Adrenal gland (tissue), 5 donors: ENCODE measurements around the gene DIP2C.

Source experiments
- POLR2A ChIP-seq, 2 donors: fragments of 450-650 bp; IDR thresholded peaks; one replicate each; pipeline ENCODE4 v1.6.1; 2017; ENCODE audit warnings: antibody characterized with exemption in 2 of 2, mild to moderate bottlenecking in 2 of 2, moderate library complexity in 1 of 2
- TF ChIP-seq, protein P1 (sequence below), 6 experiments: fragments of 450-650 bp in 4 of 6; fragments of 200-600 bp in 2 of 6; sonication (generic) in 1 of 6; IDR thresholded peaks; 1 replicate in 5 of 6; 2 replicates in 1 of 6; pipeline versions ENCODE4 v1.5.1 to v1.8.0; 2016 to 2021; ENCODE audit warnings: antibody characterized with exemption in 6 of 6, mild to moderate bottlenecking in 2 of 6, moderate library complexity in 1 of 6
- donor health status: DM: no; HTN: no; CAD: no.

GRCh38 chr10:548238-548901 lies 141.1 kb downstream of the DIP2C start:
- TF ChIP-seq, protein P1, sequence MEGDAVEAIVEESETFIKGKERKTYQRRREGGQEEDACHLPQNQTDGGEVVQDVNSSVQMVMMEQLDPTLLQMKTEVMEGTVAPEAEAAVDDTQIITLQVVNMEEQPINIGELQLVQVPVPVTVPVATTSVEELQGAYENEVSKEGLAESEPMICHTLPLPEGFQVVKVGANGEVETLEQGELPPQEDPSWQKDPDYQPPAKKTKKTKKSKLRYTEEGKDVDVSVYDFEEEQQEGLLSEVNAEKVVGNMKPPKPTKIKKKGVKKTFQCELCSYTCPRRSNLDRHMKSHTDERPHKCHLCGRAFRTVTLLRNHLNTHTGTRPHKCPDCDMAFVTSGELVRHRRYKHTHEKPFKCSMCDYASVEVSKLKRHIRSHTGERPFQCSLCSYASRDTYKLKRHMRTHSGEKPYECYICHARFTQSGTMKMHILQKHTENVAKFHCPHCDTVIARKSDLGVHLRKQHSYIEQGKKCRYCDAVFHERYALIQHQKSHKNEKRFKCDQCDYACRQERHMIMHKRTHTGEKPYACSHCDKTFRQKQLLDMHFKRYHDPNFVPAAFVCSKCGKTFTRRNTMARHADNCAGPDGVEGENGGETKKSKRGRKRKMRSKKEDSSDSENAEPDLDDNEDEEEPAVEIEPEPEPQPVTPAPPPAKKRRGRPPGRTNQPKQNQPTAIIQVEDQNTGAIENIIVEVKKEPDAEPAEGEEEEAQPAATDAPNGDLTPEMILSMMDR (IDR thresholded peaks at IDR 0.05) = no peak
- TF ChIP-seq POLR2A (IDR thresholded peaks at IDR 0.05) = no peak
